ENCODE measurements around the gene RNF215.

The RNF215 gene

DNA sequence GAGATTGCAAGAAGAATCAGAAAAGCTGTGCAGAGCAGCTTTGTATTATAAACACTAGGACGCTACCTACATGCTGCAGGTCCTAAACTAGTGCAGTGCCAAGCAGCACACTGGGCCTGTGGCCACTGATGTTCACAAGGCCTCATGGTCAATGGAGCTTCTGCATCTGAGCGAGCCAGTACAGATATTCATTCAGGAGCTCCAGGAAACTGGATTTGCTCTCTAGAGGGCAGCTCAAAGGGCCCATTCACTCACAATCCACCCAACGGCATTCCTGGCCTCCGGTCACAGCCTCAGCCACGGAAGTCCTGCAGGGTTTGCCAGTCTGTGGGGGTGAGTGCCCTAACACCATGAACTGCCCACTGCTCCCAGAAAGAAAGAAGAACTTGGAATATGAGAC lies 54.7 kb downstream of the RNF215 start:
- DNase-seq (ENCODE audit: low read depth in 2 of 2): no peak
